T-helper 22 cell (primary cell): ENCODE measurements around the gene ANGPTL7.
"Not testable (repeated sequence)": the region's sequence is repeated elsewhere in the genome, so short reads cannot be mapped to it uniquely, and the experiment has no call there.

ENCODE experiments used
- DNase-seq: peaks from one replicate; pipeline ENCODE4 v3.0.0-alpha.2; 2020; ENCODE audit warnings: low read depth

The ANGPTL7 gene

GRCh38 chr1:11169202-11169601 is 20.0 kb upstream of the ANGPTL7 start:
- no peak for DNase-seq

GRCh38 chr1:11170102-11170501 is 19.1 kb upstream of the ANGPTL7 start:
- DNase-seq = no peak

DNA sequence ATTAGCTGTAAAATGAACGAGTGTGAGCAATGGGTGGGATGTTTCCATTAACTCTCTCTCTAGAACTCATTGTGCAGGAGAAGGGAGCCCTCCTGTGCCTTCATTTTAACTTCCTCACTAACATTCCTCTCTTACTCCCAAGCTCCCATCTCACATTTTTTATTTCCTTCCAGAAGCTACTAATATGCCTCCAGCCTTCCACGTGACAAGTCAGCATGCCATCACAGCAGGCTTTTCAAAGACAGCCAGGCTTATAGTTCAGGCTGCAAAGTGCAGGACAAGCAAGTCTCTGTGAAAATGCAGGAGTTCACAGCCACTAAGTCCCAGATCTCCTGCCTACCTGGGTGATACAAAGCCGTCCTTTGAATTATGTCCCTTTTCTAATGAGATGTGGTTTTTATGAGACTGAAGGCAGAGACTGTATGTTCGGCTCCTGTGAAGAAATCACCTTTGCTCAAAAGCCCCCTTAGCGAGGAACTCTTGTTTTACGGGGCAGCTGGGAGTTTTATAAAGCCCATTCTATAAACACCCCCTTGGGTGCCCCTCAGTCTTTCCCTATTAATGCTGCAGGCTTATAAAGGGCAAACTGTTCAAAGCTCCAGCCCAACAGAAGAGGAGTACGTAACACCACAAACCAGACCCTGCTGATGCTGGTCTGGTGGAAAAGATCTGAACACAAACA is 14.8 kb upstream of the ANGPTL7 start:
- no peak for DNase-seq

DNA sequence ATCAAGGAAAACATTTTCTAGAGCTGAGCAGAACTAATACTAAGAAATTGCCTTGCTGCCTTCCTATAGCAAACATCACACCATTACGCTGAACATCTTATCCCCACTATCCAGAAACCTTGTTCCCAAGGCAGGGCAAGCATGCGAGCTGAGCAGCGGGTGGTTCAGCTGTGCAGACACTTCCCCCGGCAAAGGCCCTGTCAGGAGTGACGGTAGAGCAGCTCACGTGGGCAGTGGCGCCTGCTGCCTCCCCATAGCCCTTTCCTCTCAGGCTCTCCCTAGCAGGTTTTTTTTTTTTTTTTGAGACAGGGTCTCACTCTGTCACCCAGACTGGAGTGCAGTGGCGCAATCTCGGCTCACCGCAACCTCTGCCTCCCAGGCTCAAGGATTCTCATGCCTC is 13.7 kb upstream of the ANGPTL7 start:
- no peak for DNase-seq

GRCh38 chr1:11176081-11176706 is 13.0 kb upstream of the ANGPTL7 start:
- no peak for DNase-seq

GRCh38 chr1:11178021-11179015 is 10.8 kb upstream of the ANGPTL7 start:
- no peak for DNase-seq

DNA sequence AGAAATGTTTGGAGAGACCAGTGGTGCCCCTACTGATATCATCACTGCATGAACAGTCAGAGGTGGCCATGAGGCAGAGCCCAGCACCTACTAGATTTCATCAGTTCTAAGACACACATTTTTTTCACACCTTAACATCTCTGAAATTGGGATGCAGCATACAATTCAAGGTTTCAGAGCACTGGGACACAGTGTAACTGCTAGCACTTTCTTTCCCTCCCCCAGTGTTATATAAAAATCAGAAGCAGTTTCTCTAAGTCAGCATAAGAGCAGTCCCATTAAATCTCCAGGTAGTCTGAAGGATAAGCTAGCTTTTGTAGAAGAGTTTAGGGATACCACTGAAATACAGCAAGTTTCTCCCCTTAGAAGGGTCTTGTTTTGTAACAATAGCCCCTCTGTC is 10.0 kb upstream of the ANGPTL7 start:
- DNase-seq = no peak

DNA sequence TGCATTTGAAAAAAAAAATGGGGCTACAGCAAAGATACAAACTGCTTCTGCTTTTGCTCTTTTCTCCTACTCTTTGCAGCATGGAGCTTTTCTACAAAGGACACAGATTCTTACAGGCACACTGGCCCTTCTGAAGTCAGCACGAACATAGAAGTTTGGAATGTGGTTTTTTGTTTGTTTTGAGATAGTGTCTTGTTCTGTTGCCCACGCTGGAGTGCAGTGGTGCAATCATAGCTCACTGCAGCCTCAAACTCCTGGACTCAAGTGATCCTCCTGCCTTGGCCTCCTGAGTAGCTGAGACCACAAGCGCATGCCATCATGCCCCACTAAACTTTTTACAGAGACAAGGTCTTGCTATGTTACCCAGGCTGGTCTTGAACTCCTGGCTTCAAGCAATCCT is 9.4 kb upstream of the ANGPTL7 start:
- not testable (repeated sequence) for DNase-seq

DNA sequence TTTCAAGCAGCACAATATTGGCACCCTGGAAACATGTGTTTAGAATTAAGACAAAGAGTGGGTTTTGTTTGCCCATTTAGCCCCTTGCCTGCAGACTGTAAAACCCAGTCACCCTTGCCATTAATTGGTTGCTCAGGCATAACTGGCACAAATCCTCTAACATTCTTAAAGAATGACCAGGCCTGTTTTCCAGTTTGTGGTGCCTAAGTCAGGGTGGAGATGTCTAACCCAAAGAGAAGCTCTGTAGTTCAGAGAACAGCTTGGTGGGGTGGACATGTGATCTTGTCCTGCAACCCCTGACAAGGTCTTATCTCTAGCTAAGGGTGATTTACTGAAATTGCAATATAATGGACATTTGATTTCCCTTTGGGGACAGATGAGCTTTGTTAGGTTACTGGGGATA is 8.8 kb upstream of the ANGPTL7 start:
- no peak for DNase-seq

- no peak for DNase-seq
Measured at GRCh38 chr1:11182884-11183283, 6.3 kb upstream of the ANGPTL7 start.

GRCh38 chr1:11184973-11185372 is 4.2 kb upstream of the ANGPTL7 start:
- no peak for DNase-seq

DNA sequence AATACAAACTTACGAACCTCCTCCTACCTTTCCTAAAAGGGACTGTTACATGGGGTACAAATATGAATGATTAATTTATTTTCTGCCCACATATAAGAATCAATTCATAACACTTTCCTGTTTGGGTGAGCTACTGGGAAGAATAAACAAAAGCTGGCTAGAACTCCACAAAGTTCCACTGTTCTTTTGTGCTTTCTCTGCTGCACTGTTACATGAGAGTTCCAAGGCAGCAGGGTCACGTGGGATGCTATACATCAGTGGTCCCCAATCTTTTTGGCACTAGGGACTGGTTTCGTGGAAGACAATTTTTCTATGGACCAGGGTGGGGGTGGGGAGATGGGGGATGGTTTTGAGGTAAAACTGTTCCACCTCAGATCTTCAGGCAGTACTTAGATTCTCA is 2.2 kb upstream of the ANGPTL7 start:
- DNase-seq = no peak

DNA sequence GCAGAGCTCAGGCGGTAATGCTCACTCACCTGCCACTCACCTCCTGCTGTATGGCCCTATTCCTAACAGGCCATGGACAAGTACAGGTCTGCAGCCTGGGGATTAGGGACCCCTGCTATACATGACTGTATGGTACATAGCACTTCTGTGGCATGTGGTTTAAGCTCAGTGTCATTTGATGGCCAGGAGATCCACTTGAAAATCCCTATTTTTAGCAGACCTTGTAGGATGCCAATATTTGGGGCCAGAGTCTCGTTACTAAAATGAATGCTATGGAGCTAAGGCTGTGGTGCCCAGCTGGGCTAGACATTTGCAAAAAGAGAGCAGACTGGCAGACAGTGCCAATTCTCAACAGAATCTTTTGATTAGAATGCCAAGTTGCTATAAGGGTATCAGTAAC is 1.7 kb upstream of the ANGPTL7 start:
- DNase-seq = no peak

DNA sequence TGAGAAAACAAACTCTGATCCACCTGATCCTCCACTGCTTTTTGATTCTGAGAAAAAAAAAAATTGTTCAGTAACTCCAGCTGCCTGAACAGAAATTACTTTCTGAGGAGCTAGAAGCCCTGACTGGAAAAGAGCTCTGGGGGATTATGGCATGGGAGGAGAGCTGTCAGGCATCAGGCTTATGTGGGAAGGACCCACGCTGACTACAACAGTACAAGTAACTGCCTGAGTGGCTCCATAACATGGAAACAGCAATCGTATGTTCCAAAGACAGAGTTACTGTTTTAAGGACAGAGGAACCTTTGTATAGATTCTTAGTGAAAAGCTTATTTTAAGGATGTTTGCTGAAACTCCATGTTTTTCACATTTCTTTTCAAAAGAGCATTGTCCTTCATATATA is 1.2 kb upstream of the ANGPTL7 start:
- no peak for DNase-seq

- DNase-seq = no peak
Measured at GRCh38 chr1:11188381-11188780, 774 bp upstream of the ANGPTL7 start.

- no peak for DNase-seq
Measured at GRCh38 chr1:11193376-11193775, 4.2 kb downstream of the ANGPTL7 start.

DNA sequence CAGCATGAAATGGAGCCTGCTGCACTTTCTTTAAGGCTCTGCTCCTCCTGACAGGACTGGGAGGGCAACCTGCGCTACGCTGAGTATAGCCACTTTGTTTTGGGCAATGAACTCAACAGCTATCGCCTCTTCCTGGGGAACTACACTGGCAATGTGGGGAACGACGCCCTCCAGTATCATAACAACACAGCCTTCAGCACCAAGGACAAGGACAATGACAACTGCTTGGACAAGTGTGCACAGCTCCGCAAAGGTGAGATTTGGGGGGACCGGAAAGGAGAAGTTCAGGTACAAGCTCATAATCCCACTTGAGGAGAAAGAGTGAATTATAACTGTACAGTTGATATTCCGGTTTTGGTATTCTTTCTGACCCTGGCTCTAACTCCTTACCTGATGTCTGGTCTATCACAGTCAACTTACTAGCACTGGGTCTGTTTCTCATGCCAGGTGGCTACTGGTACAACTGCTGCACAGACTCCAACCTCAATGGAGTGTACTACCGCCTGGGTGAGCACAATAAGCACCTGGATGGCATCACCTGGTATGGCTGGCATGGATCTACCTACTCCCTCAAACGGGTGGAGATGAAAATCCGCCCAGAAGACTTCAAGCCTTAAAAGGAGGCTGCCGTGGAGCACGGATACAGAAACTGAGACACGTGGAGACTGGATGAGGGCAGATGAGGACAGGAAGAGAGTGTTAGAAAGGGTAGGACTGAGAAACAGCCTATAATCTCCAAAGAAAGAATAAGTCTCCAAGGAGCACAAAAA is 5.4 kb downstream of the ANGPTL7 start:
- no peak for DNase-seq

GRCh38 chr1:11196945-11197344 is 7.8 kb downstream of the ANGPTL7 start:
- DNase-seq = no peak

DNA sequence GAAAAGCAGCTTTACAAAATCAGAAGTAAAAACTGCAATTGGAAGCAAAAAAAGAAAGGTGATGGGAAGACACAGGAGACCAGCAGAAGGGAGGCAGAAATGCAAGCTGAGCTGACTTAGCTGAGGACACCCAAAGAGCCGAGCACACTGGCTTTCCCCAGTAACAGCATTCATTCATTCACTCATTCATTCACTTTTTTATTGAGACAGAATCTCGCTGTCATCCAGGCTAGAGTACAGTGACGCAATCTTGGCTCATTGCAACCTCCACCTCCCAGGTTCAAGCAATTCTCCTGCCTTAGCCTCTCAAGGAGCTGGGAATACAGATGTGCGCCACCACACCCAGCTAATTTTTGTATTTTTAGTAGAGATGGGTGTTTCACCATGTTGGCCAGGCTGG is 8.2 kb downstream of the ANGPTL7 start:
- DNase-seq = no peak

DNA sequence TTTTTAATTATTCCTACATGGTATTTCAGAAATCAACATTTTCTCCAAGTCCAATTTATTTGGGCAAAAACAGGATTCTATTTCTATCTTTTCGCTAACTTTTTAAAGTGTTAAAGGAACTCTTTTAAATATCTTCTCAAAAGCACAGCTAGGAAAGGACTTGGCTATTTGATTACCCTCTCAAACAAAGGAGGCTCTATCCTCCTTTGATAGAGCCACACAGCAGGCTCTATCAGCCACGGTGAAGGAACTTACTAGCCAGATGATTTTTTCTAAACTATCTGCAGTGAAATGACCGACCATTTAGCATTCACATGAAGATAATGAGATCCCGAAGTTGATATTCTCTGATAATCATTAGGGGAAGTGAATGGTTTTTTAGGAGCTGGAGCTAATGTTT is 9.1 kb downstream of the ANGPTL7 start:
- no peak for DNase-seq

GRCh38 chr1:11198851-11199594 is 9.9 kb downstream of the ANGPTL7 start:
- no peak for DNase-seq
